Mesodermal cell (in vitro differentiated cells): ENCODE data around the gene MYO1D.
"Not testable (repeated sequence)": the region's sequence is repeated elsewhere in the genome, so short reads cannot be mapped to it uniquely, and the experiment has no call there.

Experiments
- H3K27ac ChIP-seq: 2 replicates; pipeline ENCODE4 v1.7.0; 2013; ENCODE audit warnings: mild to moderate bottlenecking, low read depth, low read length, moderate library complexity; ENCODE audit not compliant: severe bottlenecking
- H3K36me3 ChIP-seq: 2 replicates; pipeline ENCODE4 v1.7.1; 2013; ENCODE audit warnings: mild to moderate bottlenecking, low read length, moderate library complexity; ENCODE audit not compliant: control insufficient read depth, insufficient read depth
- H3K4me1 ChIP-seq: one replicate; pipeline ENCODE4 v1.7.1; 2013; ENCODE audit warnings: mild to moderate bottlenecking, low read length; ENCODE audit not compliant: insufficient read depth, control insufficient read depth, poor library complexity, severe bottlenecking
- H3K4me3 ChIP-seq: 2 replicates; pipeline ENCODE4 v1.7.0; 2013; ENCODE audit warnings: low read length, control low read depth, mild to moderate bottlenecking; ENCODE audit not compliant: insufficient read depth, poor library complexity, severe bottlenecking; ENCODE audit errors: extremely low read depth
- H3K9me3 ChIP-seq: 2 replicates; pipeline ENCODE4 v1.7.1; 2013; ENCODE audit warnings: mild to moderate bottlenecking, low read length, moderate library complexity; ENCODE audit not compliant: control insufficient read depth
- WGBS, 2 experiments: methylation state at CpG; one replicate each; pipeline ENCODE4 v1.1.5; 2013; ENCODE audit warnings: missing lambda C conversion rate in 2 of 2; ENCODE audit not compliant: insufficient coverage in 2 of 2; 5-methylcytosine and 5-hydroxymethylcytosine counted together

Gene MYO1D

DNA sequence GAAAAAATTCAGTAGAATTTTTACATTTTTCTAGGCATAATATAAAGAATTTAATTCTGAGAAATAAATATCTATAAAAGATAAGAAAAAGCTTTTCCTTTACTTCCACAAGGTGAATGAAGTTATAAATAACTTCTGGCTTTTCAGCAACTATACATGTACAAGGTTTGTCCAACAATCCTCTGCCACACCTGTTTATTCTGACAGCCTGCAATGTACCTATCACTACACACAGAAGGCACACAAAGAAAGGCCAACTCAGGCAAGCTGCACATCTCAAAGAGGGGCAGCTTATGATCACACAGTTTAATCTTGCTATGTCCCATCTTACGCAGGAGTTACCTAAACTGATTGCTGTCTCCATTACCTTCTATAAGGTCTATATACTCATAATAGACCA, 120.2 kb downstream of the MYO1D start:
- 85 to 100% methylated on average over 1 of the region's 1 CpG for WGBS, 2 experiments
- H3K36me3 ChIP-seq = peaks cover 3% of the 10 kb centered on the region
- peaks cover 5% of the 10 kb centered on the region for H3K4me1 ChIP-seq
- H3K27ac ChIP-seq = no peak overlapping the region
- H3K9me3 ChIP-seq = no peaks in the 10 kb centered on the region
- no peak overlapping the region for H3K4me3 ChIP-seq

DNA sequence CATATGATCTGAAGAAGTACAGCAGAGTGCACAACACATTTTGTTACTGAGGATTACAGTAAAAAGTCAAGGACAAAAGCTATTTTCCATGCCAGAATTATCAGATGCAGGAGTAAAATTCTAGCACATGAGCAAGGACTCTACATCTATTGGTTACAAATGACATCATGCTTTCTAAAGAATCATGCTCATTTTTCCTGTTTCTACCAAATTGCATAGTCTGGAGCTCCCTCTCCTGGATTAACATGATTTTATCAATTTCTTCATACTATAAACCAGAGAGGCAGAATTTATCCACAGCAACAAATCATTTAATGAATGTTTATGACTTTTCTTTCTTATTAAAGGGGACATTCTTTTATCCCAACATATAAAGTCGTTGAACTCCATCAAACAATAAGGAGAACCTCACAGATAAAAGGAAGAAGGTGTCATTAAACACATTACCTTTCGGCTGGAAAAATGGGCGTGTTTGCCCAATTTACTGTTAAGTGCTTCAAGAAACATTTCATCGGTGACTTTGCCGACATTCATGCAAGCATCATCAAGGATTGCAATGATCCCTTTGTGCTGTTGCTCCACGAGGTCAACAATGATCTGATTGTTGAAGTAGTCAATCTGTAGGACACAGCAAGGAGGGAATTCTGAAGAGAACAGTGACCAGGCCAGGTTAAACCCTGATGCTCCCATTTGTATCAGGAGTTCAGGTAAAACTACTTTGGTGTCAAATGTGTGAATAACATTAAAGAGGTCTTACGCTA, 121.7 kb downstream of the MYO1D start:
- Histone ChIP-seq H3K27ac (no peak overlapping the region), H3K4me3 (no peak overlapping the region), H3K9me3 (no peaks in the 10 kb centered on the region), H3K36me3 (peaks cover 3% of the 10 kb centered on the region), H3K4me1 (peaks cover 5% of the 10 kb centered on the region)
- WGBS, 2 experiments = 86 to 98% methylated on average over 5 to 6 of the region's 7 CpGs

DNA sequence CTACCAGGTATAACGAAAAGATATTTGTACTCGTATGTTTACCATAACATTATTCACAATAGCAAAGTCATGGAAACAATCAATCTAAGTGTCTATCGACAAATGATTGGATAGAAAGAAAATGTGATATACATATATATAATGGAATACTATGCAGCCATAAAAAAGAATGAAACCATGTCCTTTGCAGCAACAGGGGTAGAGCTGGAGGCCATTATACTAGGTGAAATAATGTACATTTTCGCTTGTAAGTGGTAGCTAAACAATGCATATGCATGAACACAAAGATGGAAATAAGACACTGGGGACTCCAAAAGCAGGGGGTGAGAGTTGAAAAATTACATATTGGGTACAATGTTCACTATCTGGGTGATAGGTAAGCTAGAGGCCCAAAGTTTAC, 124.0 kb downstream of the MYO1D start:
- WGBS, 2 experiments = 80 to 83% methylated on average over 1 of the region's 4 CpGs
- Histone ChIP-seq H3K9me3 (no peaks in the 10 kb centered on the region), H3K36me3 (peaks cover 3% of the 10 kb centered on the region), H3K27ac (no peak overlapping the region), H3K4me3 (no peak overlapping the region), H3K4me1 (peaks cover 5% of the 10 kb centered on the region)

DNA sequence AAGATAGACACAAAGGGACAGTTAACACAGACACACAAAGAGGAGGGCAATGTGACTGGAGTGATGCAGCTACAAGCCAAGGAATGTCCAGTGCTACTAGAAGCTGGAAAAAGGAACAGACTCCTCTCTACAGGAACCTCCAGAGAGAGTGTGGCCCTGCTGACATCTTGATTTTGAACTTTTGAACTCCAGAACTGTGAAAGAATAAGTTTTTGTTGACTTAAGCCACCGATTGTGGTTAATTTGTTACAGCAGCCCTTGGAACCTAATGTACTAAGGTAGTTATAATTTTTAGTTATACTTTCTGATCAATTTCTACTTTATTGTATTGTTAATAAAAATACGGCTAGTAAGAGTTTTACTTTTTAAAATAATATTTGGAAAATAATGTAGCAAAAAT, 129.1 kb downstream of the MYO1D start:
- H3K9me3 ChIP-seq = no peaks in the 10 kb centered on the region
- WGBS, 2 experiments = no CpG with 5 or more reads among the region's 2 CpGs
- H3K36me3 ChIP-seq = no peaks in the 10 kb centered on the region
- no peak overlapping the region for H3K4me3 ChIP-seq
- H3K27ac ChIP-seq = no peak overlapping the region
- H3K4me1 ChIP-seq = no peaks in the 10 kb centered on the region

DNA sequence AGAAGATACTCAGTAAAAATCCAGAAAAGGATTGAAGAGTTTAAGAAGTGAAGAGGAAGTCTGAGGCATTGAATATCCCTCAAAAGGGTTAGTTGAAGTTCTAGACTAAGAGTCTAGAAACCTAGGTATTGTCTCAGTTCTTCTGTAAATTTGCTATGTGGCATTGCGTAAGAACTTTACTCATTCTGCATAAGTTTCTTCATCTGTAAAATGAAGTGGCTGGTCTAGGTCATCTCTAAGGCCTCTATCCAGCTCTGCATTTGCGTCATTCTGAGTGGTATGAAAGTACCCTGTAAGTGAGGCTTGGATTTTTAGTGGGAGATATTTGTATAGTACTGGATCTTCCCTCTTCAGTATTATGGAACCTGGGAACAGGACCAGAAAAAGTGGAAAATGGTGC, 130.2 kb downstream of the MYO1D start:
- Histone ChIP-seq H3K4me3 (no peak overlapping the region), H3K27ac (no peak overlapping the region), H3K4me1 (no peaks in the 10 kb centered on the region), H3K36me3 (no peaks in the 10 kb centered on the region), H3K9me3 (no peaks in the 10 kb centered on the region)
- no CpG with 5 or more reads among the region's 2 CpGs for WGBS, 2 experiments

DNA sequence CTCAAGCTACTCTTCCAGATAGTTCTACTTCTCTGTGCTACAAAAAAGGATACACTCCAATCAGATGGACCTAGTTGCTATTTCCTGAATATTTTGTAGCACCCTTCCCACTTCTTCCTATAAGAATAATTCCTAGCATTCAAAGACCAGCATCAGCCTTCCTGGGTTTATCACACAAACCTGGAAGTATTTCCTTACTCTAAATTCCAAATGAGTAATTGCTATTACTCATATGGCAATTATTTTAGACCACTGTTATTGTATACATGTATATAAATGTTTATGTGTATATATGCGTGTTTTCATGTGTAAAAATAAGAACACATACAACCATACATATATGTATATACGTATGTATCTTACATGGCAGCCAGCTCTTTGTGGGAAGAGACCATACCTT, 130.6 kb downstream of the MYO1D start:
- no peak overlapping the region for H3K4me3 ChIP-seq
- no peaks in the 10 kb centered on the region for H3K4me1 ChIP-seq
- WGBS, 2 experiments = no CpG with 5 or more reads among the region's 2 CpGs
- no peak overlapping the region for H3K27ac ChIP-seq
- H3K9me3 ChIP-seq = no peaks in the 10 kb centered on the region
- H3K36me3 ChIP-seq = no peaks in the 10 kb centered on the region

DNA sequence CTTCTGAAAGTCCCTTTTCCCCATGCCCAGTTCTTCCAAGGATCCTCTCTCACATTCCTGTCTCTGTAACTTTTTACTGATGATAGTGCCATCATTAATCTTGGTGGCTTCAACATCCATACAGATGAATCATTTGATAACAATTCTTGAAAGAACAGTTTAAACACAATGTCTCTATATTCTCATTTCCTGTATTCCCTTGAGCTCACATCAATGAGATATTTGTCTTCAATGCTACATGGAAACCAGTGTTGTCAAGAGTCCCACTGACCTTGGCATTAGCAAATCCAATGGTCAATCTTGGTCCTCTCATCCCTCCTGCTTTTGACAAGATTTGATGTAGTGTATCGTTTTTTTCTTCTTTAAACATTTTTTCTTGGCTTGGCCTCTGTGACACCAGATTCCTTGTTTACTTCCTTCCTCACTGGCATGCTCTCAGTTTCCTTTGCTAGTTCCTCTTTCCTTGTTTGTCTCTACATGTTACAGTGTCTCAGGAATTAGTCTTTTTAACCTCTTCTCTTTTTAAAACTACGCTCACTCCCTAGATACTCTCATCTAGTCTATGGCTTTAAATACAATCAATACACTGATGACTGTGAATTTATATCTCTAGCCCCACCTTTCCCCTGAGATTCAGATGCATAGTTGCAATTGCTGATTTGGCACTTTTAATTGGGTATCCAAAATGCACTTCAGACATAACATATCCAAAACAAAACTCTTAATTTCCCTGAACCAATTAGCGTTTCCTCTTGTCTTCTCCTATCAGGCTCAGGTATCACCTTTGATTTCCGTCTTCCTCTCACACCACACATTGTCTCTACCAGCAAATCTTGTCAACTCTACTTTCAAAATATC, 134.0 kb downstream of the MYO1D start:
- Histone ChIP-seq H3K27ac (no peak overlapping the region), H3K4me3 (no peak overlapping the region), H3K4me1 (no peaks in the 10 kb centered on the region), H3K36me3 (no peaks in the 10 kb centered on the region), H3K9me3 (no peaks in the 10 kb centered on the region)
- WGBS, 2 experiments = 92 to 94% methylated on average over 4 of the region's 4 CpGs

DNA sequence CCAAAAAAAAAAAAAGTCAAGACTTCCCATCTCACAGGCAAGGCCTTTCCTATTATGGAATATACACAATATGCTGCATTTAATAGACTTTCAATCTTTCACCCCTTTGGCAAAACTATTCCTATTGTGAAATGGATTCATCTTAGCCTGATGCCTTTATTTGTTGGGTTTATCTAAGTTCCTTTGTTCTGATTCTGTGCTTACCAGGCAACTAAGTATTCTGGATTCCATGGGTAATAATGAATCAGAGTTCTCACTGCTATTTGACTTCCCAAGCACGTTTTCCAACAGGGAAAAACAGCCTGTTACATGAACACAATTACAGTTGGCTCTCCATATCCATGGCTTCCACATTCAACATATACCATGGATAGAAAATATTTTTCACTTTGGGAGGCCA, 135.5 kb downstream of the MYO1D start:
- Histone ChIP-seq H3K4me3 (no peak overlapping the region), H3K4me1 (no peaks in the 10 kb centered on the region), H3K36me3 (no peaks in the 10 kb centered on the region), H3K9me3 (no peaks in the 10 kb centered on the region), H3K27ac (no peak overlapping the region)
- 100% methylated on average over 1 of the region's 1 CpG; no CpG with 5 or more reads in 1 of the 2 experiments for WGBS, 2 experiments

DNA sequence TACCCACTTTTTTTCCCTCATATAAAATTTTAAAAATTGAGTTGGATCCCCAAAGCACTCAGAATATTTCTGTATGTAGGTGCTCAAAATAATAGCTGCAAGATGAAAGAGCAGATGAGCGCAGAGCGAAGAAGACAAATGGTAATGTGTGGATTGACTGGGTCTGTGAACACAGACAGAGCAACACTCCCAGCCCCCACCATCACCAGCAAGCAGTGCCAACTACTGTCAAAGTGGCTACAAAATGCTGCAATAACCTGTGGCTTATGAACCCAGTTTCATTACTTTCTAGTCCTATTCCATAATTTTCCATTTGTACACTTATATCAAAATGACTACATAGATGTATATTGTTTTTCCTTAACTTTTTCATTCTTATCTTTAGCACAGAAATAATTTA, 137.2 kb downstream of the MYO1D start:
- WGBS, 2 experiments = no CpG with 5 or more reads among the region's 2 CpGs
- no peaks in the 10 kb centered on the region for H3K9me3 ChIP-seq
- H3K4me3 ChIP-seq = no peak overlapping the region
- no peaks in the 10 kb centered on the region for H3K36me3 ChIP-seq
- H3K4me1 ChIP-seq = no peaks in the 10 kb centered on the region
- H3K27ac ChIP-seq = no peak overlapping the region

DNA sequence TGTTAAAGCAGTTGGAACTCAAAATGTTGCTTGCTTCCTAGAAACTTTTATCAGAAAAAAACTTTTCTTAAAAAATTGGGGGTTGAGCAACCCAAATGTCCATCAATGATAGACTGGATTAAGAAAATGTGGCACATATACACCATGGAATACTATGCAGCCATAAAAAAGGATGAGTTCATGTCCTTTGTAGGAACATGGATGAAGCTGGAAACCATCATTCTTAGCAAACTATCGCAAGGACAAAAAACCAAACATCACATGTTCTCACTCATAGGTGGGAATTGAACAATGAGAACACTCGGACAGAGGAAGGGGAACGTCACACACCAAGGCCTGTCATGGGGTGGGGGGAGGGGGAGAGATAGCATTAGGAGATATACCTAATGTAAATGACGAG, 137.8 kb downstream of the MYO1D start:
- not testable (repeated sequence) for H3K4me3 ChIP-seq, H3K9me3 ChIP-seq, H3K36me3 ChIP-seq, H3K4me1 ChIP-seq, H3K27ac ChIP-seq
- WGBS, 2 experiments = no CpG with 5 or more reads among the region's 4 CpGs

DNA sequence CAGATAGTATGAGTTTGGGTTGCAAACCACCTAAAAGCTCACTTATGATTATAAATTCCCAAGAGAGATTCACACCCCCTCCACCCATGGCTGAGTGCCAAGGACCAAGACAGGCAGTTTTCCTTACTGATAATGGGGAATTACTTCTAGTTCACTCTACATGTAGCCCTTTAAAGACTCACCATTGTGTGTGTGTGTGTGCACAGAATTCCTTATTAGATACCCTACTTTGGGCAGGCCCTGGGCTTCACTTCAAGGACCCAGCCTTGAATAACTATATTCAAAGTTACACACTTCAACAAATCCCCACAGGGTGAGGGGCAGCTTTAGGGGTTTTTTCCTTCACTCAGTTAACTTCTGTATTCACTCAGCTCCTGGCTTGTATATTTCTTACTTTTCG, 143.5 kb downstream of the MYO1D start:
- no peak overlapping the region for H3K27ac ChIP-seq
- H3K9me3 ChIP-seq = peaks cover 3% of the 10 kb centered on the region
- no peak overlapping the region for H3K4me3 ChIP-seq
- H3K36me3 ChIP-seq = no peaks in the 10 kb centered on the region
- no peaks in the 10 kb centered on the region for H3K4me1 ChIP-seq
- WGBS, 2 experiments = no CpG with 5 or more reads among the region's 1 CpG
